PC-9 (cell line): ENCODE data around the gene CLEC16A. TPM values are rescaled to one million over a fixed set of nuclear protein-coding genes. Genes with fewer than 3 reads are reported as not detected.

Experiments
- BruUV-seq: library from RNA; stranded (reverse); fragments of 400-500 nt; replicated peaks from 2 replicates; lab custom pipeline; 2021; lab: Mats Ljungman, UMichigan
- CTCF ChIA-PET: fragments of 300-600 bp; sonication (Branson Sonifier 250); formaldehyde crosslinking; loops from one replicate; lab custom pipeline; 2022; ENCODE audit warnings: antibody characterized with exemption; lab: Charles Lee
- POLR2A ChIA-PET: fragments of 300-600 bp; sonication (Branson Sonifier 250); formaldehyde crosslinking; loops from one replicate; lab custom pipeline; 2022; ENCODE audit warnings: antibody characterized with exemption; ENCODE audit not compliant: unreplicated experiment; lab: Charles Lee
- DNase-seq, 2 experiments: peaks; one replicate each; pipeline versions ENCODE4 v3.0.0 to v3.0.0-alpha.2; 2015 to 2022; ENCODE audit warnings: mixed read lengths in 1 of 2
- H2AFZ ChIP-seq: fragments of 200-600 bp; sonication (generic); 2 replicates; pipeline ENCODE4 v1.8.1; 2017; ENCODE audit warnings: antibody characterized with exemption
- H3F3A ChIP-seq: fragments of 200-600 bp; sonication (generic); 2 replicates; pipeline ENCODE4 v1.8.1; 2017; ENCODE audit warnings: antibody characterized with exemption, mild to moderate bottlenecking, low read depth; ENCODE audit not compliant: insufficient read depth
- H3K27ac ChIP-seq: fragments of 200-600 bp; sonication (generic); 2 replicates; pipeline ENCODE4 v1.6.1; 2016; ENCODE audit warnings: mixed run types
- H3K27me3 ChIP-seq: fragments of 200-600 bp; sonication (generic); 2 replicates; pipeline ENCODE4 v1.6.1; 2016; ENCODE audit warnings: low read depth, mixed run types; ENCODE audit not compliant: insufficient read depth
- H3K36me3 ChIP-seq: fragments of 200-600 bp; sonication (generic); 2 replicates; pipeline ENCODE4 v1.6.1; 2016; ENCODE audit warnings: low read depth, mixed run types
- H3K4me1 ChIP-seq: fragments of 200-600 bp; sonication (generic); replicated peaks from 2 replicates; pipeline ENCODE4 v1.6.1; 2016; ENCODE audit warnings: mixed run types; ENCODE audit not compliant: insufficient read depth
- H3K4me2 ChIP-seq: fragments of 200-600 bp; sonication (generic); 2 replicates; pipeline ENCODE4 v1.6.1; 2017; ENCODE audit warnings: mixed run types
- H3K4me3 ChIP-seq: fragments of 200-600 bp; sonication (generic); 2 replicates; pipeline ENCODE4 v1.6.1; 2016; ENCODE audit warnings: mixed run types
- H3K79me2 ChIP-seq: fragments of 200-600 bp; sonication (generic); 2 replicates; pipeline ENCODE4 v1.6.1; 2017; ENCODE audit warnings: low read depth, mixed run types
- H3K9me2 ChIP-seq: fragments of 200-600 bp; sonication (generic); 2 replicates; pipeline ENCODE4 v1.8.1; 2017; ENCODE audit warnings: mild to moderate bottlenecking; ENCODE audit not compliant: insufficient read depth
- H3K9me3 ChIP-seq: fragments of 200-600 bp; sonication (generic); 2 replicates; pipeline ENCODE4 v1.8.1; 2016; ENCODE audit warnings: low read depth; ENCODE audit not compliant: insufficient read depth
- H4K20me1 ChIP-seq: fragments of 200-600 bp; sonication (generic); 2 replicates; pipeline ENCODE4 v1.8.1; 2017; ENCODE audit not compliant: insufficient read depth
- CTCF ChIP-seq: fragments of 200-600 bp; sonication (generic); conservative IDR thresholded peaks from 2 replicates; pipeline ENCODE4 v1.6.1; 2017; ENCODE audit warnings: mixed run types, antibody characterized with exemption, mild to moderate bottlenecking, moderate library complexity
- EZH2 ChIP-seq: fragments of 200-600 bp; sonication (generic); IDR thresholded peaks from 2 replicates; pipeline ENCODE4 v1.8.0; 2017; ENCODE audit warnings: antibody characterized with exemption, low read depth
- intact Hi-C: fragments of 100-400 bp; cut with micrococcal nuclease; formaldehyde crosslinking; loops from one replicate; pipeline ENCODE4 v1.10.0; 2022; ENCODE audit not compliant: unreplicated experiment
- total RNA-seq: library from RNA; stranded (reverse); gene quantifications from 2 replicates; pipeline ENCODE4 v1.2.3, GENCODE V29; 2021

Gene CLEC16A
- total RNA-seq, 1 experiment from 2014 or later, result 34.9 TPM

GRCh38 chr16:11032922-11033291, 88.5 kb downstream of the CLEC16A start:
- no peaks in the 10 kb centered on the region for H3K9me2 ChIP-seq
- no peaks in the 10 kb centered on the region for H3K79me2 ChIP-seq
- no peaks in the 10 kb centered on the region; the same call in 1 of the 2 replicates for H3K9me3 ChIP-seq
- ChIA-PET POLR2A (no interaction called here), CTCF (no interaction called here)
- BruUV-seq, result no TSS peak
- peaks cover 25% of the 10 kb centered on the region for H3K4me1 ChIP-seq
- no peak overlapping the region for H3K4me3 ChIP-seq
- no peak for DNase-seq
- no peak for TF ChIP-seq EZH2
- H3K4me2 ChIP-seq, result no peak overlapping the region
- H4K20me1 ChIP-seq, result no peaks in the 10 kb centered on the region
- no peak overlapping the region for H3K27ac ChIP-seq
- H3K27me3 ChIP-seq, result no peaks in the 10 kb centered on the region
- 0 out of 2 replicates have a peak, but pooled peaks cover 8% of the 10 kb centered on the region for H3K36me3 ChIP-seq
- H2AFZ ChIP-seq, result no peak overlapping the region
- 0 out of 2 replicates have a peak, but pooled peaks cover 13% of the 10 kb centered on the region for H3F3A ChIP-seq
- intact Hi-C loops, result no loop called here

- DNase-seq, result peak in 1 of 2 experiments; percentile 52
- intact Hi-C loops, result no loop called here
- H3K27me3 ChIP-seq, result no peaks in the 10 kb centered on the region
- H3K4me2 ChIP-seq, result peak overlapping the region; percentile 10; the same call in 1 of the 2 replicates
- no peaks in the 10 kb centered on the region for H3K79me2 ChIP-seq
- no peak overlapping the region; the same call in 1 of the 2 replicates for H3K27ac ChIP-seq
- peaks cover 20% of the 10 kb centered on the region; the same call in 1 of the 2 replicates for H3F3A ChIP-seq
- CTCF ChIA-PET, result no interaction called here
- H3K9me3 ChIP-seq, result no peaks in the 10 kb centered on the region
- no peak for TF ChIP-seq CTCF
- no peak for TF ChIP-seq EZH2
- POLR2A ChIA-PET, result interaction anchor here (0.8 kb wide), 1 partner anchor 12 kb away, joined by 5 read pairs; no protein-coding TSS in a partner anchor
- BruUV-seq, result no TSS peak
- no peak overlapping the region for H3K4me3 ChIP-seq
- H3K4me1 ChIP-seq, result peaks cover 34% of the 10 kb centered on the region
- H3K9me2 ChIP-seq, result no peaks in the 10 kb centered on the region
- no peaks in the 10 kb centered on the region for H4K20me1 ChIP-seq
- 0 out of 2 replicates have a peak, but pooled peaks cover 2% of the 10 kb centered on the region for H3K36me3 ChIP-seq
- no peak overlapping the region for H2AFZ ChIP-seq
Observed at GRCh38 chr16:11033629-11034420, 89.5 kb downstream of the CLEC16A start.

GRCh38 chr16:11034481-11034931, 90.1 kb downstream of the CLEC16A start:
- H3K27ac ChIP-seq, result no peak overlapping the region; the same call in 1 of the 2 replicates
- peaks cover 26% of the 10 kb centered on the region for H3F3A ChIP-seq
- H4K20me1 ChIP-seq, result no peaks in the 10 kb centered on the region
- no peaks in the 10 kb centered on the region for H3K36me3 ChIP-seq
- no TSS peak for BruUV-seq
- H2AFZ ChIP-seq, result no peak overlapping the region
- DNase-seq, result no peak
- H3K4me3 ChIP-seq, result no peak overlapping the region
- no peaks in the 10 kb centered on the region for H3K27me3 ChIP-seq
- no peaks in the 10 kb centered on the region for H3K79me2 ChIP-seq
- ChIA-PET CTCF (no interaction called here), POLR2A (interaction anchor here (0.8 kb wide), 1 partner anchor 11 kb away, joined by 5 read pairs; no protein-coding TSS in a partner anchor)
- peaks cover 41% of the 10 kb centered on the region for H3K4me1 ChIP-seq
- intact Hi-C loops, result no loop called here
- TF ChIP-seq CTCF (no peak), EZH2 (no peak)
- peak overlapping the region; percentile 10; the same call in 1 of the 2 replicates for H3K4me2 ChIP-seq
- no peaks in the 10 kb centered on the region for H3K9me2 ChIP-seq
- H3K9me3 ChIP-seq, result no peaks in the 10 kb centered on the region
